Stimulated activated CD8-positive, alpha-beta memory T cell treated with anti-CD3 and anti-CD28 coated beads, Interleukin-12 subunit alpha, Interleukin-12 subunit beta, amount 100 ng/mL, for 24 hours (primary cell): Measurements from ENCODE around the gene TMPRSS15.

ENCODE experiments used
- DNase-seq: peaks from one replicate; pipeline ENCODE4 v3.0.0-alpha.2; 2020; ENCODE audit errors: extremely low read depth

TMPRSS15 gene

GRCh38 chr21:18349468-18349867, 54.1 kb downstream of the TMPRSS15 start:
- no peak for DNase-seq

- DNase-seq: no peak
Observed at GRCh38 chr21:18340387-18340942, 63.1 kb downstream of the TMPRSS15 start.

GRCh38 chr21:18335651-18336236, 67.8 kb downstream of the TMPRSS15 start:
- no peak for DNase-seq

- no peak for DNase-seq
Observed at GRCh38 chr21:18334066-18334465, 69.5 kb downstream of the TMPRSS15 start.

GRCh38 chr21:18318156-18318555, 85.4 kb downstream of the TMPRSS15 start:
- DNase-seq: no peak

GRCh38 chr21:18298228-18298627, 105.4 kb downstream of the TMPRSS15 start:
- DNase-seq: no peak

- DNase-seq: no peak
Observed at GRCh38 chr21:18294100-18294499, 109.5 kb downstream of the TMPRSS15 start.

GRCh38 chr21:18289876-18290275, 113.7 kb downstream of the TMPRSS15 start:
- no peak for DNase-seq

GRCh38 chr21:18285379-18285778, 118.2 kb downstream of the TMPRSS15 start:
- no peak for DNase-seq

- DNase-seq: no peak
Observed at GRCh38 chr21:18275781-18276180, 127.8 kb downstream of the TMPRSS15 start.

- DNase-seq: no peak
Observed at GRCh38 chr21:18274370-18274769, 129.2 kb downstream of the TMPRSS15 start.

GRCh38 chr21:18273400-18273799, 130.2 kb downstream of the TMPRSS15 start:
- no peak for DNase-seq

GRCh38 chr21:18269856-18270255, 133.7 kb downstream of the TMPRSS15 start:
- no peak for DNase-seq

- DNase-seq: no peak
Observed at GRCh38 chr21:18268906-18269305, 134.7 kb downstream of the TMPRSS15 start.

GRCh38 chr21:18267496-18267895, 136.1 kb downstream of the TMPRSS15 start:
- DNase-seq: no peak

- DNase-seq: no peak
Observed at GRCh38 chr21:18265944-18266343, 137.6 kb downstream of the TMPRSS15 start.

- DNase-seq: no peak
Observed at GRCh38 chr21:18253799-18254198, 149.8 kb downstream of the TMPRSS15 start.

- DNase-seq: no peak
Observed at GRCh38 chr21:18253221-18253620, 150.4 kb downstream of the TMPRSS15 start.

- no peak for DNase-seq
Observed at GRCh38 chr21:18252680-18253079, 150.9 kb downstream of the TMPRSS15 start.

GRCh38 chr21:18252256-18252655, 151.3 kb downstream of the TMPRSS15 start:
- no peak for DNase-seq

GRCh38 chr21:18251065-18251464, 152.5 kb downstream of the TMPRSS15 start:
- DNase-seq: no peak

- no peak for DNase-seq
Observed at GRCh38 chr21:18249672-18250071, 153.9 kb downstream of the TMPRSS15 start.

GRCh38 chr21:18248171-18248570, 155.4 kb downstream of the TMPRSS15 start:
- no peak for DNase-seq

- no peak for DNase-seq
Observed at GRCh38 chr21:18245464-18245967, 158.1 kb downstream of the TMPRSS15 start.
